ENCODE measurements around the gene SLC44A1.
A peak's percentile ranks its signal among the peaks of the same experiment; 100 is the strongest.

Gene SLC44A1

DNA sequence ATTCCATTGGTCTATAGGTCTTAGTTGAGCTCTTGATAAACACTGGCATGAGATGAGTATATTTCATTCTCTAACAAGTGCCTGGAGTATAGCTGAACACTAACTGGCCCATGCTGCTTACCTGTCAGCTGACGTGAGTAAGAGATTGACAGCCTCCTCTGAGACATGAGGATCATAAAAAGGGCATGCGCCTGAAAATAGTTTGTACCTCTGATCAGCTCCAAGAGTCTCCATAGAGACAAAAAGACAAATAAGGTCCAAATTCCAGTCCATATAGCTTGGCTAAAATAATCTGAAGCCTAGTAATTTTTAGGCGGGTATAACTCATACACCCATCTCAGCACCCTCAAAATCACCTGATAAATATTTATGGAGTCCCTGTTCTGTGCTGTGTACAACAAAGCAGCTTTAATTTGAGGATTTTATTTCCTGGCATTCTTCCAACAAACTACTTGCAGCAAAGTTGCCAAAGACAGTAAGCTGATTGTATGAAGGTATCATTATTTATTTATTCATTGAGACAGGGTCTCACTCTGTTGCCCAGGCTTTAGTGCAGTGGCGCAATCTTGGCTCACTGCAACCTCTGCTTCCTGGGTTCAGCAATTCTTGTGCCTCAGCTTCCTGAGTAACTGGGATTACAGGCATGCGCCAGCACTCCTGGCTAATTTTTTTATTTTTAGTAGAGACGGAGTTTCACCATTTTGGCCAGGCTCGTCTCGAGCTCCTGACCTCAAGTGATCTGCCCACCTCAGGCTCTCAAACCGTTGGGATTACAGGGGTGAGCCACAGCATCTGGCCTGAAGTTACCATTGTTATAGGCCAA, 187.2 kb downstream of the SLC44A1 start:
- no peak for DNase-seq (ENCODE audit: low read depth in 2 of 2)

GRCh38 chr9:105432247-105432842, 187.9 kb downstream of the SLC44A1 start:
- no peak for DNase-seq (ENCODE audit: low read depth in 2 of 2)

- DNase-seq (ENCODE audit: low read depth in 2 of 2): no peak
These were observed 191.0 kb downstream of the SLC44A1 start for GRCh38 chr9:105435453-105435852.

GRCh38 chr9:105436783-105437182, 192.3 kb downstream of the SLC44A1 start:
- no peak for DNase-seq (ENCODE audit: low read depth in 2 of 2)

DNA sequence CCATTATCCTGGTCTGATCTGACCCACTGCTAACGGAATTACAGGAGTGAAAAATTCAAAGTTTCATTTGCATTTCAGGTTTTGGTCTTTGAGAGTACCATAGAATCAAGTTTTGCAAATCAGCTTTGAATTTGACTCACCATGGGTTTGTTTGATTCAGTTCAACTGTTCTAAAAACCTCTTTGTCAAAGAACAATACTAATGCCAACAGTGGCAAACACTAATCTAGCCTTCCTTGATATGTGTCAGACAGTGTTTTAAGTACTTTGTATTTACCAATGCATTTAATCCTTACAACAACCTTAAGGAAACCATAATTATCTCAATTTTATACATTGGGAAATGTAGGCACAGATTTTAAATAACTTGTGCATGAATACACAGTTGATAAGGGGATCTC, 193.3 kb downstream of the SLC44A1 start:
- no peak for DNase-seq (ENCODE audit: low read depth in 2 of 2)

DNA sequence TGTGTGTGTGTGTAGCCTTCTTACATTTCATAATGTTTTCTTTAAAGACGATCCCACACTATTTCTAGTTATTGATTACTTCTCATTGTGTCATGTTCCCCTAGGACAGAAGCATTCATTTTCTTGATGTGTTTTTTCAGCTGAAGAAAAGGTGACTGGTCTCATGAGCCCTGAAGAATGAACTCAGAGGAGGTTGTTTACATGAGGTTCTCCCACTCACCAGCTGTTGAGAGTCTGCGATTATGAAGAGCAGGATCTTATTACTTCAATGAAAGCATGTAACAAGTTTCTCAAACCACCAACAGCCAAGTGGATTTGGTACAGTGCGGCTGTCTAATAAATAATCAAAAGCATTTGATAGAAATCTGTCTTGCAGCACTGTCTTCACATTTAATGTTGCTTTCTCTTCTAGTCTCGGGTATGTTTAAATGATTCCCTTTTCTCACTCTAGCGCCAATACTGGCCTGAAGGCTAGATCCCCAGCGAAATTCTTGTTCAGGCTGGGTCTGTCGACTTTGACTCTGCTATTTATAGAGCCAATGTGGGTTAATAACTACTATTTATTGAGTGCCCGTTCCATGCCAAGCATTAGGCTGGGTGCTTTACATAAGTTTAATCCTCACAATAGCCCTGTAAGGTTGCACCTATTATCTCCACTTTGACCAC, 193.8 kb downstream of the SLC44A1 start:
- DNase-seq (ENCODE audit: low read depth in 2 of 2): no peak

DNA sequence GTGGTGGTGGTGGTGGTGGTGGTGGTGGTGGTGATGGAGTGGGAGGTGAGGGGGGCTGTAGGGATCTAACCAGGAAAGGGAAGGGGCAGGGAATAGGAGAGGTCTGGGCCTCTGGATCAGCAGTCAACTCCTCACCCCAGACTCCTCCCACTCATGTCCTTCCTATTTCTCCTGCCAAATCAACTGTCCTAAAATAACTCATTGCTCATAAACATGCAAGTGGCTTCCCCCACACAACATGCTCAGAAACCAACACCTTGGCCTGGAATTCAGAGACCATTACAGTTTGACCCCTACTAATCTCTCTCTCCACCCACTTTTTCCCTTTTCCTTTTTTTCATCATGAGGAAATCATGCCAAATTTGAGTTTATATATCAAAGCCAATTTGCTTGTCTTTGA, 195.0 kb downstream of the SLC44A1 start:
- DNase-seq (ENCODE audit: low read depth in 2 of 2): no peak

DNA sequence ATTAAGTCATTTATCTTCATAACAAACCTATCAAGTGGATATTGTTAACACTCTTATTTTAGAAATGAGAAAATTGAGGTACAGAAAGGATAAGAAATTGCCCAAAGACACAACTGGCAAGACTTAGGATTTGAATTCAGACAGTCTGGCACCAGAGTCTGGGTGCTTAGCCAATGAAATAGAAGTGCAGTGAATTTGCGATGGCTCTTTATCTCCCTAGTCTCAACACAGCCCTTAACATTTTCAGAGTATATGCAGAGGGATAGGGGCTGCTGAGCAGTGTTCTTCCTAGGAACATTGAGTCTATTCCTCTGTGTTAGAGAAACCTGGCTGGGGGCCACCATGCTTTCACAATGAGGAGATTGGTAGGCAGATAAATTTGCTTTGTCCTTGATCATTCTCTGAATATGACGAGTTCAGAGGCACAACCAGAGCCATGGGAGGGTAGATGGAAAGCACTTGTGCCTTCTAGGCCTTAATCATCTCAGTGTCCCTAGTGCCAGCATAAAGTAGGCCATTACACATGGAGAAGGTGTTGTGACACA, 197.2 kb downstream of the SLC44A1 start:
- no peak for DNase-seq (ENCODE audit: low read depth in 2 of 2)

DNA sequence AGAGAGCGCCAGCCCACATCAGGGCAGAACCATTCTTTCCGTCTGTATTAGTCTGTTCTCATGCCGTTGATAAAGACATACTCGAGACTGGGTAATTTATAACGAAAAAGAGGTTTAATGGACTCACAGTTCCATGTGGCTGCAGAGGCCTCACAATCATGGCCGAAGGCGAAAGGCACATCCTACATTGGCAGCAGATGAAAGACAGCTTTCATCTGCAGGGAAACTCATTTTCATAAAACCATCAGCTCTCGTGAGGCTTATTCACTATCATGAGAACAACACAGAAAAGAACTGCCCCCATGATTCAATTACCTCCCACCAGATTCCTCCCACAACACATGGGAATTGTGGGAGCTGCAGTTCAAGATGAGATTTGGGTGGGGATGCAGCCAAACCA, 198.7 kb downstream of the SLC44A1 start:
- no peak for DNase-seq (ENCODE audit: low read depth in 2 of 2)

DNA sequence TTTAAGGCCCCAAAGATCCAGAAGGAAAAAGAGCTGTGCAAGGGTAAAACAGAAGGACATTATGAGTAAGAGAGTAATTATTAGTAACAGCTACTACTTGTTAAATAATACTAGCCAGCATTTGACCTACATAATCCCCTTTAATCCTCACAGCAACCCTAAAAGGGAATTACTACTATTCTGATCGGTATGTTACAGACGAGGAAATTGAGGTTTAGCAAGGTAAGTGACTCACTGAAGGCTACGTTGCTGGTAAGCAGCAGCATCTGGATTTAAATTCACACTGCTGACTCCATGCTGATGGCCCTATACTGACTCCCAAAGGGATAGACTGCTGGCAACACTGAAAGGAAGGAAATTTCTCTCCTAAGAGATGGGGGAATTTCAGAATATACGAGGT, 199.7 kb downstream of the SLC44A1 start:
- no peak for DNase-seq (ENCODE audit: low read depth in 2 of 2)

DNA sequence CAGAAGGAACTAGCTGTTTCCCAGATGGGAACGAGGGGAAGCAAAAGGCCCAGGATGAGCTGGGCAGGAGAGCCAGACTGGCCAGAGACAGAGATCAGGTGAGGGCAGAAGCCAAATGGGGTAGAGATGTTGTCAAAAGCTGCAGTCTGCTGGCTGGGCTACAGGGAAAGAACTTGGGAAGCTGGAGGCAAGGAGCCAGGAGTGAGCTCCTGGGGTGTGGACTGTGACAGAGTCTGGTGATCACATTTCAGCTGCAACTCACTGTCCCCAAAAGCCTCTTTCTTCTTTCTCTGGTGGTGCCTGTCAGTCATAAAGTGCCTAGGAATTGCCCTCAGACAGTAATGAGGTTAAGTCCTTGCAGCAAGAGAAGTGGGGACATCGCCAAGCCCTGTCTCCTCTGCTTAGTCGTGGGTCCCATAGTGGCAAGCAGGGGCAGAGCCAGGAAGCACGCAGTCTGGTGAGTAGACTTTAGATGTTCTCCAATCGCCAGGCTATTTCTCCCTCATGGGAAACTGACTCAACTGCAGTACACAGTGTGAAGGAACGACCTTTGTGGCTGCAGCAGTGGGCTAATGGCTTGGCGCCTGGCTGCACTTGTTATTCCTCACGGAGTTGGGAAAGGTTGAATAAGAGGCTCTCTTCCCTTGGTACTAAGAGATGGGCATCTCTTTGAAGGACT, 200.9 kb downstream of the SLC44A1 start:
- DNase-seq (ENCODE audit: low read depth in 2 of 2): no peak

- no peak for DNase-seq (ENCODE audit: low read depth in 2 of 2)
These were observed 202.9 kb downstream of the SLC44A1 start for GRCh38 chr9:105447386-105447813.

GRCh38 chr9:105447814-105448812, 203.7 kb downstream of the SLC44A1 start, which contains the start of gene FSD1L:
FSD1L (plus strand) TSS chr9:105448034; CDS start chr9:105448221, 187 bp downstream.
- DNase-seq (ENCODE audit: low read depth in 2 of 2): peak; percentile 78 to 80

DNA sequence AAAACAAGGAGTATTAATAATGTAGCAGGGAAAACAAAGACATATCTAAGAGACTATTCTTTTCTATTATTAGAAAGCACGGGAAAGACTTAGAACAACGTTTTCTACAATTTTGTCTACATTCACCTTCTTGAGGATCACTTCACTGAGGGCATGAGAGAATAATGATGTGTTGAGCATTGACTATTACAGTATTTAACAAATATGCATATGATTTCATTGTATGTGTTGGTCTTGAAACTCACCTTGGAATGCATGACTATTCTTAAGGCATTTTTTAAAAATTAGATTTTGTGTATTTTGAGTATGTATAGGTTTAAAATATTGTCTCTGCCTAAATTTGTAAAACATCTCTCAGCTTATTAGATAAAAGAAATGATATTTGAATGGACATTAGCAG, 204.6 kb downstream of the SLC44A1 start:
- no peak for DNase-seq (ENCODE audit: low read depth in 2 of 2)

DNA sequence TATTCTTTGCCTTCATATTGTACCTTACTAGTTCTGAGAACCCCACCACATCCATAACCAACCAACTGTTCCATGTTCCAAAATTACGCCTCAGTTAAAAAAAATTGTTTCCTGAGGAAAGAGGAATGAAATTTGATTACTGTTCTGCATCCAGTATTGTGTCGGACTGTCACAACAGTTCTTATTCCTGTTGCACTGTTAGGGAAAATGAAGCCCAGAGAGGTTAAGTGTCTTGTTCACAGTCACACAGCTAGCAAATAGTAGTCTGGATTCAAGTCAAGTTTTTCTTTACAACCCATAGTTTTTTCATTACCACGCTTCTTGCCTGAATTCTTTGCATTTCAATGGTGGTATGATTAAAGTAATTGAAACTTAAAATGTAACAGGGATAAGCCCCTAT, 207.7 kb downstream of the SLC44A1 start:
- DNase-seq (ENCODE audit: low read depth in 2 of 2): no peak

DNA sequence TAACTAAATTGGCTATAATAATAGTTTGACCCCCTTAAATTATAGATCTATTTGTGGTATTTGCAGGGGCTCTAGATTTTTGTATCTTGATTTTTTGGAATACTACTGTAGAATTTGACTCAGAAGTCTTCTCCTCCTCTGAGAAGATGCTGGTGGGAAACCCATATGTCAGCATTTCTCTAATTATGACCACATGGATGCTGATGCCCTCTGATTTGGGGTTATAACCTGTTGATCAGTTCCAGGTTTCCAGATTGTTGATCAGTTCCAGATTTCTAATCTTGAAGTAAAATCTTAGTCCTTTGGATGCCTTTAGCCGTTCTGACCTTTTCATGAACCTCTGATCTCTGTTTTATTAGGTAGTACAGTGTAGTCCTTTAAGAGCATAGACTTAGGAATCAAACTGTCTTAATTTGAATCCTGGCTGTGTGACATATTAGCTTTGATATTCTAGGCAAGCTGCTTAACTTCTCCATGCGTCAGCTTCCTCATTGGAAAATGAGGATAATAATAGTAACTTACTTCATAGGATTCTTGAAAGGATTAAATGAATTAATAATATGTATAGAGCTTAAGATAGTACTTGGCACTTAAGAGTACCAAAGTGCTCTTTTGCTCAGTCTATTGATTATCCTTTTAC, 211.5 kb downstream of the SLC44A1 start:
- no peak for DNase-seq (ENCODE audit: low read depth in 2 of 2)

- no peak for DNase-seq (ENCODE audit: low read depth in 2 of 2)
These were observed 213.3 kb downstream of the SLC44A1 start for GRCh38 chr9:105457560-105458294.

- DNase-seq (ENCODE audit: low read depth in 2 of 2): no peak
These were observed 214.0 kb downstream of the SLC44A1 start for GRCh38 chr9:105458404-105458803.

DNA sequence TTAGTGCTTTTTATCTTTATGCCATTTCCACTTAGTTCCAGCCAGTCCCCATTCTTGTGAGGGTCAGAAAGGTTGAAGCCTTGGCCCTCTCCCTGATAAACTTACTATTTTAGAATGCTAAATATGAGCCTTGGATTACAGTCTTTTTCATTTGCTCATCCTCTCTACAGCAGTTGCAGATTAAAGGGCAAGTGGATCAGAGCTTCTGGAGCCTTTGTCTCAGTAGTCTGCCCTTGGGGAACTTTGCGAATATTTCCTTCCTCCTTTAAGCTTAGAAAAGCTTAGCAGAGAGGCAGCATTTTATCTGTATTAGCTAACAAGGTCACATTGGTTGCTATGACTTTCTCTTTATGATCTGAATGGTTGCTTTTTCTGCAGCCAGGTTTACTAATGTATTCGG, 214.9 kb downstream of the SLC44A1 start:
- DNase-seq (ENCODE audit: low read depth in 2 of 2): no peak
